HG02763 (cell line): ENCODE measurements around the gene ADAMTS2.

Experiments
- ATAC-seq: cut with Tn5 transposase; IDR thresholded peaks from one replicate; pipeline ENCODE4 v1.9.1; 2021; ENCODE audit warnings: mild to moderate bottlenecking, moderate library complexity; ENCODE audit not compliant: unreplicated experiment

The ADAMTS2 gene

DNA sequence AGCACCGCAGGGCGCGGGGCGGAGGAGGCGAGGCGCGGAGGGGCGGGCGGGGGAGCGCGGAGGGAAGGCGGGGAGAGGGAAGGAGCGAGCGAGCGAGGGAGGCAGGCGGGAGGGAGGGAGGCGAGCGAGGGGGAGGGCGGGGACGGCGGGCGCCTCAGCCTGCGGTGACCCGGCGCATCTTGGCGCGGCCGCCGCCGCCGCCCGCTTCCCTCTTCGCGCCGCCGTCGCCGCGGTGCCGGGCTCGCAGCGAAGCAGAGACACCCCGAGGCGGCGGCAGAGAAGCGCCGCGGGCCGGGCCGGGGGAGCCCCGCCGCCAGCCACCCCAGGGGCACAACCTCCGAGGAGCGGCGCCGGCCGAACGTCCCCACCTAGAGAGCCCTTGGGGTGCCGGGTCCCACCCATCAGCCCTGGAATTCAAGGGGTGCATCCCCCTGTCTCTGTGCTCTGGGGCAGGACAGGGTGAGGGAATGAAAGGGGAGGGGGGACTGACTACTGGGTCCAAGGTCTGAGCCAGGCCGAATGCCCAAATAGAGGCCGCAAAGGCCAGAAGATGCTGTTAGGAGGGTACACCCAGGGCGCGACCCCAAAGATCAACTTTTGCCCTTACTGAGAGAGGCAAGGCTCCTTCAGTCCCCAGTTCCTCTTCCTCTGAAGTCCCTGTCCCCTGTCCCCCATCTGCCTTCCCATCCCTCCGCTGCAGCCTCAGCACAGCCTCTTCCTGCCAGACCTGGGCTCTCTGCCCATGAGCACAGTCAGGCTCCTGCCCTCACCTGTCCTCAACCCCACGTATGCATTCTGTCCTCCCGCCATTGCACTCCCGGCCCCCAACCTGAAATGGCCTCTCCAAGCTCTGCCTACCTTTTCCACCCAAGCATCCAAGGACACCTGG, at the start of gene ADAMTS2:
Gene ADAMTS2, minus strand, starts transcription at position 29 of the 889 bp plus-strand sequence. CDS start 133 bp downstream, outside the sequence.
- ATAC-seq: no peak

DNA sequence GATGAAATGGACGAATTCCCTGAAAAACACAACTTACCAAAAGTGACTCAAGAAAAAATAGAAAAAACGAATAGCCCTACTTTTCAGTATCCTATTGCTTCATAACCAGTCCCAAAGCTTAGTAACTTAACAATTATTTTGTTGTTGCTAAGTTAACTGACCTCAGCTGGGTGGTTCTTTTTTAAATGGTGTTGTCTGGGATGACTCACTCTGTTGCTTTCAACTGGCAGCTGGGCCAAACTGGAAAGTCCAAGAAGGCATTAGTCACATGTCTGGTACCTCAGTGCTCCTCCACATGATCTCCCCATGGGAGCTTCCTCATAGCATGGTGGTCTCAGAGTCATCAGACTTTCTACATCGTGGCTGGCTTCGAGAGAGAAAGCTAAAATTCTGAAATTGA, 47.8 kb upstream of the ADAMTS2 start:
- ATAC-seq: no peak

DNA sequence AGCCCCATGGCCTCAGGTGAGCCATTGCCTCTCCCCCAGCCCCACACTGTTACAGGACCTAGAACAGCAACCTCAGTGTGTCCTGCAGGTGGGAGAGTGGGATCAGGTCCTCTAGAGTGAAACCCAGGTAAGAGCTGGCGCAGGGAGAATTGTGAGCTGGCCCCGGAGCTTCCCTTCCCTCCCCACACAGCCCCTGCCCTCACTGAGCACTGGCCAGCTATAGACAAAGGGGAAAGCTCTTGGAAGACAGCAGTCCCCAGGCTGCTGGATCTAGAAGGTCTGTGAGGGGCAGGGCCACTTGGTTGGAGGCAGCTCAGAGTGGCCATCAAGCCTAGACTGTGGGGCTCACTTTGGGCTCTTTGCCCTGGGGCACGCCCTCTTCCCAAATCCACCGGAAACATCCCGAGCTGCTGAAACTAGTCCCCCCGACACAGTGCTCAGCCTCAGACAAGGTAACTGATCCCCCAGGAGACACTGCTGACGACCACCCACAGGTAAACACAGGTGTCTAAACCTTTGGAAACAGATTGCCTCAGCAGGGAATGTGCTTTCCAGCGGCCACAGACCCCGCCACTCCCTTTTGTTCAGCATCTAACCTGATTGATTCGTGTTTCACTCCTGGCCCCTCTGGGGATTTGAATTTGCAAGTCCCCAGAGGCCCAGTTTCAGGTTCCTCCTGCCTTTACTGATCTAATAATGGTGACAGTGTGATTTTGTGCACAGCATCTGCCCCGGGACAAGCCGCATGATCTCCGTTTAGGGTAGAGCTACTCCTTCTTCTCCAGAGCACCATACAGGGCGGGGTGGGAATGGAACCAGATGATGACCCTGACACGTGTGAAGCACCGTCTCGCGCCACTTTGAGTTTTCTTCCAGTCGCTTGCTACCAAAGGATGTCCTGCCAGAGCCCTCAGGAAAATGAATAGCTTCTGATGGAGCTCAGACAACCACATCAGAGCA, 42.2 kb upstream of the ADAMTS2 start:
- ATAC-seq: no peak

DNA sequence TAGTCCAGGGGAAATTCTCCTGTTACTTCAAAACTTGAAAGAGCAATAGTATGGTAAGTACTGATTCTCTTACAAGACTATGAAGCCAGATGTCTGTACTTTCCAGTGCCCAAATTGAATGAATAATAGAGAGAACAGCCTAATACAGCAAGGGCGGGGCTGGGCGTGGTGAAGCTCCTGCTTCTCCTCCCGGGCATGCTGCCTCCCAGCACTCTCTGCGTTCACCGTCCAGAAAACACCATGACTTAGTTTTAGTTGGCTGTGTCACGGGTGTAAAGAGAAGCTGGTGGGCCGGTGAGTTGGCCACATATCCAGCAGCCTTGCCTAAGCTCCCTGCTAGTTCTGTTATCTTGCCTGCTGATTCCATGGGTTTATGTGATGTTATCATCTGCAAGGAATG, 40.7 kb upstream of the ADAMTS2 start:
- ATAC-seq: no peak

DNA sequence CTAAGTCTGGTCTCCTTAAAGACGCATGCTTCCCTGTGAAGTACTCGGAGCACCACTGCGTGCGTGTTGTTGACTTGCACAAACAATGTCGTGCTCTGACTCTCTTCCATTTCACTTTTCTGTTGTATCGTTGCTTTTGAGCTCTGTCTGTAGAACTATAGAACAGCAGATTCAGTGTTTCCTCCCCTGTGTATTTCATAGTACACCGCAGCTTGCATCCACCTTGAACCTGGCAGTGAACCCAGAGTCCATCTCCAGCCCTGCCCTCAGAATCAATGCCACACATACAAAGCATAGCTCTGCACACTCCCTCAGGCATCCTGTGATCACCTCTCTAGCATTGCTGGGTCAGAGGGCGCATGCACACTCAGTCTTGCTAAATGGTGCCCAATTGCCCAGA, 37.2 kb upstream of the ADAMTS2 start:
- no peak for ATAC-seq

DNA sequence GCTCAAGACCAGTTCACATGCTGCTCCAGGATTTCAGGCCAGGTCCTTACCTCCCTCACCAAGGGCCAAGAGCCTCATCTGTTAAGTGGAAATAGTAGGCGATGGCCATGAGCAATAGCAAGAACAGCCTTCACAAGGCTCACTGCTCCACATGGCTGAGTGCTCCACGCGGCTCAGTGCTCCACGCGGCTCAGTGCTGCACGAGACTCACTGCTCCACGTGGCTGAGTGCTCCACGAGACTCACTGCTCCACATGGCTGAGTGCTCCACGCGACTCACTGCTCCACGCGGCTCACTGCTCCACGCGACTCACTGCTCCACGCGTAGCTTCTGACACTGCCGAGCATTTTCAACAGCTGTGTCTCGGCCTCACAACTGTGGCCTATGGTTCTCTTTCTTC, 36.4 kb upstream of the ADAMTS2 start:
- ATAC-seq: no peak

DNA sequence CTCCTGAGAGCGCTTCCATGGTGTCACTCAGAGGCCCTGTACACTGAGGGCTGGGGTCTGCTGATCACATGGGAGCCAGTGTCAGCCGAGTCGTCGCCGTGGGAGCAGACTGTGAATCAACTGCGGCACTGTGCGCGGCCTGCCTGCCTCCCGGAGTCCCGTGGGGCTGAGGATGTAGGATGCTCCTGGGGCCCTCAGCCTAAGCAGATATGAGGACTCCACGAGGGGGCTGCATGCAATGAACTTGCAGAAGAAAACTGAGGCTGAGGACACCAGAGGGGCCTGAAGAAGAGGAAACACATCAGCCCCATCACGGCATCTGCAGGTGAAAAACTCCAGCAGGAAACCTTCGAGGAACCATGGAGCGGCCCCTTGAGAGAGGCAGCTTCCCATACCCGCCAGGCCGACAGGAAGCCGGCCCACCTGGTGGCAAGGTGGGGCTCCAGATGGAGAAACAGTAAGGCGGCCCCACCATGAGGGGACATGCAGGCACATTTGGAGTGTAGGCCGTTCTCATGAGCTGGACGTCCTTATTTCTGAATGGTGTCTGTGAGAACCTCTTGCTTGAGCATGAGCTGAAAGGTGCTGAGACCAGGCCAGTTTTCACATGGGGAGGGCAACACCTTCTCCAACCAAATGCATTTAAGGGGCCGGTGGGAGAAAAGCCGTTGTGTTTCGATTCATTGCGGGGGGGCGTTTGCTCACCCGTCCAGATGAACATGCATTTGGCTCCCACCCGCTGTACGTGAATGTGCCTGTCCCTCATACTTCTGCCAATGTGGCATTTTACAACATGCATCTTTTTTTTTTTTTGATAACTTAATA, 35.2 kb upstream of the ADAMTS2 start:
- ATAC-seq: no peak

DNA sequence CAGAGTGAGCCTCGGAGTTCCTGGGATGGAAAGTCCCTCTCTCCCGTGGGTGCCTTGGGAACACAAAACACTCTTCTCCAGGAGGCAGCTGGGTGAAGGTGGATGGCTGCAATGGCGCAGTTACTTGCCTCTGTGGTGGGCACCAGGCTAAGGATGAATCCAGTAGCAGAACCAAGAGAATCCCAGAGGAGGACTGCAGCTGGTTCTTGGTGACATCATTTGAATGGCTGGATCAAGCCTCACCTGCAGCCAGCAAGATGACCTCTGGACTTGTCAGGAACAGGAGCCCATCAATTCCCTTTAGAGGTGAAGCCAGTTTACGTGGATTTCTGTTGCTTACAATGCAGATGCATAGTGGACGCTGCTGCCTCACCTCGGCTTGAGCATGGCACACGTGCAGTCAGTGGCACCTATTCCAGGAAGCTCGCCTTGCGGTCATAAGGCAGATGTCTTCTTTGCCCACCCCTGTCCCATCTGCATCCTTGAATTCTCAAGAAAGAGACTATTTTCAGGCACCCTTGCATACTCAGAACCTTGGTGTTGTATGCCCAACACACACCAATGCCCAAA, 34.1 kb upstream of the ADAMTS2 start:
- ATAC-seq: no peak

DNA sequence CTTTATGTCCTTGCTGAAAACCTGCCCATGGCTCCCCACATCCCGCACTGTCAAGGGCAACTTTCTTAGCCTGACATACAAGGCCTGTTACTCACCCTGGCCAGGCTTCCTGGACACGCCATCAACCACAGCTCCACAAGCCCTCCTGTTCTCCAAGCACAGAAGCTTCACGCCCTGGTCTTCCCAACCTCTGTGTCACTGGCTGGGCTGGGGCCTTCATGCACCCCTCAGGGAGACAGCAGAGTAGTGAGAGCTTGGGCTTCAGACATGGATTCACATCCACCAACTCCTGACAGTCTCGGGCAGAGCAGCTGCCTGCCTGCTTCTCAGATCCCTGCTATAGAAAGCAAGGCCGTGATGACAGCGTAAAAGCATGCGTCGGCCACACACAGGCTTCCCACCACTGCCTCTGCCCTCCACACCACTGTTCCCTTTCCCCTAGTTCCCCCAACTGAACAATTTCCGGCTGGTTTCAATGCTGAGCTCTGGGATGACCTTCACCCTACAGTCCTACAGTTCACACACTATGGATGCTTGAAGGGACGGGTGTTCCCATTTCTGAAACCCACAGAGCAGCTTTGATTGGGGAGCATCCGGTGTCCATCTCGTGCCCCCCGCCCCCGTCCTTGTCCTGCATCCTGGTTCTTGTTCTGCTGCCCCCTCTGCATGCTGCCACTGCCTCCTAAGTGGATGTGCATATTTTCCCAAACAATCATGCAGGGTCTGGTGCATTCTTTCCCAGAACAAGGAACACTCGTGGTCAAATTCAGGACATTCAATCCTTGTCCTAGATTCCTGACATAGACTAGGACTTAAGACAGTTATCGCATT, 33.4 kb upstream of the ADAMTS2 start:
- no peak for ATAC-seq

DNA sequence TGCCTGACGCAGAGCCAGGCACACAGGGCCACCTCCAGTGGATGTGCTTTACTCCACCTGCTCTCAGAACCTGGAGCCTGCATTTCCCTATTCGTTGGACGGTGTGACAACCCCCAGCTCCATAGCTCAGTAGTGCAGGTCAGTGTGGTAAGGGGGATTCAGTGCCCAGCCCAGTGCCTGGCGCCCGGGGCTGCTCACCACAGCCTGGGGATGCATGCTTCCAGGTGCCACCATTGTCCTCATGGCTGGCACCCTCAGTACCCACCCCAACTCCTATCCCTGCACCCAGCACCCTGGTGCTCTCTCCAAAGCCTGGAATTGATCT, 32.8 kb upstream of the ADAMTS2 start:
- ATAC-seq: no peak

DNA sequence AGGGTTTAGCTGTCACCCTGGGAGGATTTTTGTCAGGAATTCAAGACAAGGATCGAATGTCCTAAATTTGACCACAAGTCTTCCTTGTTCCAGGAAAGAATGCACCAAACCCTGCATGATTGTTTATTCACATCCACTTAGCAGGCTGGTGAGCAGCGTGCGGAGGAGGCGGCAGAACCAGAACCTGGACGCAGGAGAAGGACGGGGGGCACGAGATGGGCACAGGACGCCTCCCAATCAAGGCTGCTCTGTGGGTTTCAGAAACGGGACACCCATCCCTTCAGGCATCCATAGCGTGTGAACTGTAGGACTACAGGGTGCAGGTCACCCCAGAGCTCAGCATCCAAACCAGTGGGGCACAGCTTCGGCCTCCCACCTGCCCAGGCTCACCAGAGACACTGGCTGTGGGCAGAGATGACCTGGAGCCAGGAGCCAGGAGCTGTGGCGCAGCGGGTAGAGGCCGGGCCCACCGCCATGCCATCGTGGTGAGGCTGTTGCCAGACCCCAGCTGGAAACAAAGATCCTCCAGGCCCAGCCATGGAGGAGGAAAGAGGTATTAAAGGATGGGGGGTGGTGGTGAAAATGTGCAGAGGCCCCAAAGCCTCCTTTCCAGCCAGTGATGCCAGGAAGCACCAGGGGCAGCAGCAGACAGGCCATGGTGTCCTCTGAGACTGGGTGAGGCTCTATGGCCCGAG, 32.3 kb upstream of the ADAMTS2 start:
- ATAC-seq: no peak

DNA sequence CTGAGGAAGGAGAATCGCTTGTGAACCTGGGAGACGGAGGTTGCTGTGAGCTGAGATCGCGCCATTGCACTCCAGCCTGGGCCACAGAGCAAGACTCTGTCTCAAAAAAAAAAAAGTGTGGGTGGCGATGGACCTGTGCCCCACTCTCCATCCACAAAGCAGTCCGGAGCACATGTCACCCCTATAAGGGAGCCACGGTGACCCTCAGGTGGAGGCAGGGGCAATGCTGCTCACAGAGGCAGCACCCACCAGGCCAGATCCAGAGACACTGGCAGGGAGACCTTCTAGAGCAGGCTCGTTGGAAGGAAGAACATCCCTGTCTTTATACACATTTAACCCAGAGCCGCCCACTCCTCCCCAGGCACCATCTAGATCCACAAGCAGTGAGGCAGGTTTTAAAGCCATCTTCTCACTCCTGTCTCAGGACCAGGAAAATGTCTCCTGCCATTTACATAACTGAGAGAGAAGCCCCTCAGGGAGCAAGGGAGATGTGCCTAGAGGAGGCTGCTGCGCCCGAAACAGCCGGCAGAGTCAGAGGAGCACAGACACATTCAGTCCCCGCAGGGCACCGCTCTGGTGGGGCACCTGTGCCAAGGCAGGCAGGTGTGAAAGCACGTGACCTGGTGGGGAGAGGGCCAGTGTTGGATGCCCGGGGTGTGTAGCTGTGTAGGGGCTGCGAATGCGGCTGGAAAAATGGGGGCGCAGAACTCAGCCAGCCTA, 31.6 kb upstream of the ADAMTS2 start:
- no peak for ATAC-seq

DNA sequence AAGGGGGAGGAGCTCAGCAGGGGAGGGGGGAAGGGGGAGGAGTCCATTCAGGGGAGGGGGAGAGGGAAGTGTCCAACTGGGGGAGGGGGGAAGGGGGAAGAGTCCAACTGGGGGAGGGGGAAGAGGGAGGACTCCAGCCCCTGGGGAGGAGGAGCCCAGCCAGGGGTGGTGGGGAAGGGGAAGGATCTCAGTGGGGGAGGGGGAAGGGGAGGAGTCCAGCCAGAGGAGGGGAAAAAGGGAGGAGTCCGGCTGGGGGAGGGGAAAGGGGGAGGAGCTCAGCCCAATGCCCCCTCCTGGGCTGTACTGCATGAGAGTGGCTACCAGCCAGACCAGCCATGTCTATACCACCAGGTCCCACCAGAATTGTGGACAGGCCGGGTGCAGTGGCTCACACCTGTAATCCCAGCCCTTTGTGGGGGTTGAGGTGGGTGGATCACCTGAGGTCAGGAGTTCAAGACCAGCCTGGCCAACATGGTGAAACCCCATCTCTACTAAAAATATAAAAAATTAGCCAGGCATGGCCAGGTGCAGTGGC, 30.6 kb upstream of the ADAMTS2 start:
- no peak for ATAC-seq

DNA sequence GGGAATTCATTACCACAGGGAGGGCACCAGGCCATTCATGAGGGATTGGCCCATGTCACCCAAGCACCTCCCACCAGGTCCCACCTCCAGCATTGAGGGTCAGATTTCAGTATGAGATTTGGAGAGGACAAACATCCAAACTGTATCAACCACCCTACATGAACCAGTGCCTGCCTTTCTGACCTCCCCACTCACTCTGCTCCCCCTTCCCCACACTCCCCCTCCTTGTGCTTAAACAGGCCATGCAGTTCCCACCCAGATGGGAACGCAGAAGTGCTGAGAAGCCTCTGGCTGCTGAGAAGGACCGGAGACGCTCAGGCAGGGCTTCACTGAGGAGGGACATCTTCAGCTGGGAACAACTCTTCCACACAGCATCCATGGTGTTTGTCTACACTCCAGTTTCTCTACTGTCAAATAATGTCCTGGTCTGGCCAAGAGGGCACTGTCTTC, 30.0 kb upstream of the ADAMTS2 start:
- no peak for ATAC-seq

DNA sequence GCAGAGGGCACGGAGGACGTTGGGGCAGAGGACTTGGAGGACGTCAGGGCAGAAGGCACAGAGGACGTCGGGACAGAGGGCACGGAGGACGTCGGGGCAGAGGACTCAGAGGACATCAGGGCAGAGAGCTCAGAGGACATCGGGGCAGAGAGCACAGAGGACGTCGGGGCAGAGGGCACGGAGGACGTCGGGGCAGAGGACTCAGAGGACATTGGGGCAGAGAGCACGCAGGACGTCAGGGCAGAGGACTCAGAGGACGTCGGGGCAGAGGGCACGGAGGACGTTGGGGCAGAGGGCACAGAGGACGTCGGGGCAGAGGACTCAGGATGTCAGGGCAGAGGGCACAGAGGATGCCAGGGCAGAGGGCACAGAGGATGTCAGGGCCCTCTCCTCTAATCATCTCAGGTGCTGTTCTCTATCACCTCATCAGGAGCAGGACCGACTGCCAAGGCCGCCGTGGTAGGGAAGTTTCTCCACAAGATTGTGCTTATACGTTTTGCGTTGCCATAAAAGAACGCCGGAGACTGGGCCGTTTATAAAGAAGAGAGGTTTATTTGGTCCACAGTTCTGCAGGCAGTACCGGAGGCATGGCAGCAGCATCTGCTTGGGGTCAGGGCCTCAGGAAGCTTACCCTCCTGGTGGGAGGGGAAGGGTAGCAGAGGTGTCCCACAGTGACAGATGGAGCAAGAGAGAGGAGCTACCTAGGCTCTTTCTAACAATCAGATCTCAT, 29.4 kb upstream of the ADAMTS2 start:
- no peak for ATAC-seq

DNA sequence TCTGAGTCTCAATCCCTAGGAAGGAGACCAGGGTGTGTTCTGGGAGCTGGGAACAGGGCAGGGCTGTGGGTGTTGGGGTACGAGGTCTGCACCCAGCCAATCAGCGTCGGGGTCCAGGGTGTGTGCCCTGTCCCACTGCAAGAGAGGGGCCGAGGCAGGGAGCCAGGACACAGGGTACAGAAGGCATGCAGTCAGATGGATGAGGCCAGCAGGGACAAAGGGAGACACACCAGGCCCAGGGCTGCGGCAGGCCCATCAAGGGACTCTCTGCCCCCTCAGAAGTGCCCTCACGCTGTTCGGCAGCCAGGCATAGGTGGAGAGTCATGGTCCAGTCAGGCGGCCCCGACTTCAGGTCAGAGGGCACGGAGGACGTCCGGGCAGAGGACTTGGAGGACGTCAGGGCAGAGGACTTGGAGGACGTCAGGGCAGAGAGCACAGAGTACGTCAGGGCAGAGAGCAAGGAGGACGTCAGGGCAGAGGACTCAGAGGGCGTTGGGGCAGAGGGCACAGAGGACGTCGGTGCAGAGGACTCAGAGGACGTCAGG, 28.8 kb upstream of the ADAMTS2 start:
- no peak for ATAC-seq
